K562 (cell line): ENCODE measurements around the gene ZNF516. TPM values are rescaled to one million over a fixed set of nuclear protein-coding genes. Genes with fewer than 3 reads are reported as not detected.

Experiments used
- ATAC-seq: fragments of 200-7000 bp; cut with Tn5 transposase; 3 replicates; pipeline ENCODE4 v1.9.1; 2020; ENCODE audit warnings: moderate library complexity
- BruUV-seq: library from RNA; stranded (reverse); fragments of 400-500 nt; replicated peaks from 2 replicates; lab custom pipeline; 2021; lab: Mats Ljungman, UMichigan
- CTCF ChIA-PET: fragments of 300-600 bp; formaldehyde crosslinking; extraction: SDS; loops from one replicate; lab custom pipeline; 2021; ENCODE audit warnings: low intra/inter-chr PET ratio; lab: Yijun Ruan, JAX
- POLR2A ChIA-PET: fragments of 300-600, 350-650 bp; sonication (Branson Sonifier 250); formaldehyde crosslinking; extraction: SDS; loops from one replicate; lab custom pipeline; 2021; ENCODE audit warnings: antibody characterized with exemption, inconsistent platforms; lab: Yijun Ruan, JAX
- DNase-seq, 4 experiments: peaks; one replicate each; pipeline versions ENCODE4 v3.0.0 to v3.0.0-alpha.2; 2011 to 2018; ENCODE audit warnings: low spot score in 3 of 4, mixed read lengths in 3 of 4; ENCODE audit errors: extremely low read depth in 1 of 4
- FAIRE-seq: peaks from 2 replicates; lab custom pipeline; 2011; peaks lifted over from hg19 to GRCh38; lab: Jason Lieb, UNC
- H2AFZ ChIP-seq: 2 replicates; pipeline ENCODE4 v1.6.0; 2011; ENCODE audit warnings: low read depth, low read length, control low read depth, inconsistent platforms
- H3K27ac ChIP-seq: fragments of 200-600 bp; 3 replicates; pipeline ENCODE4 v1.8.0; 2011; ENCODE audit warnings: low read depth, mild to moderate bottlenecking, control low read depth, inconsistent platforms, low read length, moderate library complexity, mixed read lengths; ENCODE audit errors: extremely low read depth
- H3K27me3 ChIP-seq, 2 experiments: fragments of 300-600 bp in 1 of 2; 2 replicates in 1 of 2; 3 replicates in 1 of 2; pipeline versions ENCODE4 v1.6.0 to v1.8.0; 2011; ENCODE audit warnings: inconsistent platforms in 2 of 2, low read length in 2 of 2, mild to moderate bottlenecking in 1 of 2, mixed read lengths in 1 of 2, moderate library complexity in 1 of 2; ENCODE audit not compliant: control insufficient read depth in 2 of 2, insufficient read depth in 2 of 2
- H3K36me3 ChIP-seq: fragments of 300-600 bp; 3 replicates; pipeline ENCODE4 v1.8.0; 2011; ENCODE audit warnings: mild to moderate bottlenecking, low read length, inconsistent platforms; ENCODE audit not compliant: control insufficient read depth, insufficient read depth
- H3K4me1 ChIP-seq, 2 experiments: fragments of 200-600 bp in 1 of 2; replicated peaks in 1 of 2; 2 replicates in 1 of 2; 3 replicates in 1 of 2; pipeline versions ENCODE4 v1.5.1 to v1.8.0; 2011; ENCODE audit warnings: inconsistent platforms in 2 of 2, low read length in 2 of 2, mild to moderate bottlenecking in 1 of 2, mixed read lengths in 1 of 2, moderate library complexity in 1 of 2; ENCODE audit not compliant: control insufficient read depth in 2 of 2, insufficient read depth in 2 of 2
- H3K4me2 ChIP-seq: 2 replicates; pipeline ENCODE4 v1.6.1; 2011; ENCODE audit warnings: low read length, control low read depth, inconsistent platforms, mixed read lengths; ENCODE audit not compliant: insufficient read depth
- H3K4me3 ChIP-seq: fragments of 200-600 bp; sonication (generic), shearing (Covaris generic); 2 replicates; pipeline ENCODE4 v1.5.1; 2016; ENCODE audit warnings: control low read depth, inconsistent platforms
- H3K79me2 ChIP-seq: fragments of 200-600 bp; 3 replicates; pipeline ENCODE4 v1.8.0; 2011; ENCODE audit warnings: low read length, inconsistent platforms; ENCODE audit not compliant: control insufficient read depth, insufficient read depth
- H3K9ac ChIP-seq, 2 experiments: 2 replicates each; pipeline versions ENCODE4 v1.6.0 to v1.6.1; 2011; ENCODE audit warnings: low read depth in 2 of 2, low read length in 2 of 2, control low read depth in 1 of 2, inconsistent platforms in 1 of 2, mild to moderate bottlenecking in 1 of 2, mixed read lengths in 1 of 2; ENCODE audit not compliant: insufficient read depth in 1 of 2
- H3K9me1 ChIP-seq: one replicate; pipeline ENCODE4 v1.6.0; 2011; ENCODE audit warnings: inconsistent platforms, mild to moderate bottlenecking, low read length, moderate library complexity; ENCODE audit not compliant: control insufficient read depth, insufficient read depth
- H3K9me3 ChIP-seq: replicated peaks from 2 replicates; pipeline ENCODE4 v1.5.1; 2011; ENCODE audit warnings: low read depth, low read length, inconsistent platforms; ENCODE audit not compliant: control insufficient read depth, insufficient read depth
- H4K20me1 ChIP-seq: replicated peaks from 2 replicates; pipeline ENCODE4 v1.6.1; 2011; ENCODE audit warnings: low read length, inconsistent platforms, mixed read lengths; ENCODE audit not compliant: control insufficient read depth, insufficient read depth
- CAMTA2 ChIP-seq: fragments of 250-450 bp; sonication (Bioruptor Pico); conservative IDR thresholded peaks from 2 replicates; pipeline ENCODE4 v1.5.1; 2022
- ELF4 ChIP-seq: fragments of 450-650 bp; formaldehyde crosslinking; IDR thresholded peaks from 2 replicates; pipeline ENCODE4 v1.4.0; 2022; ENCODE audit warnings: missing genetic modification characterization
- HDAC3 ChIP-seq: fragments of 450-650 bp; IDR thresholded peaks from 2 replicates; pipeline ENCODE4 v1.6.1; 2018; ENCODE audit warnings: borderline replicate concordance, mild to moderate bottlenecking, moderate library complexity; ENCODE audit not compliant: partially characterized antibody
- LCOR ChIP-seq: sonication (generic); formaldehyde crosslinking; IDR thresholded peaks from 2 replicates; pipeline ENCODE4 v1.8.0; 2022; ENCODE audit warnings: mild to moderate bottlenecking, missing genetic modification reagents
- MED1 ChIP-seq: sonication (generic); formaldehyde crosslinking; IDR thresholded peaks from 2 replicates; pipeline ENCODE4 v1.8.1; 2023; ENCODE audit warnings: missing genetic modification reagents, borderline replicate concordance
- NR2F6 ChIP-seq: fragments of 450-650 bp; formaldehyde crosslinking; IDR thresholded peaks from 2 replicates; pipeline ENCODE4 v1.4.0; 2020; ENCODE audit warnings: mild to moderate bottlenecking
- PML ChIP-seq: IDR thresholded peaks from 2 replicates; pipeline ENCODE4 v1.6.1; 2012; ENCODE audit warnings: low read length, inconsistent platforms
- POLR2A ChIP-seq: fragments of 450-650 bp; conservative IDR thresholded peaks from 2 replicates; pipeline ENCODE4 v1.6.1; 2016
- ZNF140 ChIP-seq: fragments of 250-450 bp; sonication (Bioruptor Pico); IDR thresholded peaks from 2 replicates; pipeline ENCODE4 v1.8.0; 2021; ENCODE audit warnings: moderate library complexity, mild to moderate bottlenecking, inconsistent platforms
- ZNF644 ChIP-seq: fragments of 200-800 bp; sonication (Bioruptor generic); IDR thresholded peaks from 2 replicates; pipeline ENCODE4 v1.6.1; 2016; ENCODE audit warnings: low read depth, missing genetic modification characterization, missing compliant biosample characterization
- WGBS: fragments of 100-300 bp; shearing (Covaris generic); methylation state at CpG from one replicate; pipeline ENCODE4 v1.1.6; 2016; ENCODE audit warnings: low coverage, mixed read lengths; ENCODE audit not compliant: insufficient coverage; ENCODE audit errors: missing lambda C conversion rate; 5-methylcytosine and 5-hydroxymethylcytosine counted together
- in situ Hi-C: fragments of 300-500 bp; cut with MboI; formaldehyde crosslinking; loops from 4 replicates; pipeline ENCODE4 v1.15.0; 2018; ENCODE audit warnings: inconsistent platforms, mixed read lengths
- intact Hi-C: fragments of 100-400 bp; cut with micrococcal nuclease; formaldehyde crosslinking; loops from 2 replicates; pipeline ENCODE4 v1.14.2; 2022
- polyA plus RNA-seq, 8 experiments: library from polyadenylated mRNA; depleted of rRNA in 4 of 8; stranded (reverse) in 5 of 8; unstranded in 3 of 8; fragments of >200 nt; fragmentation: Nextera tagmentation in 2 of 8; fragmentation: Illumina TruSeq in 1 of 8; extraction: Ambion mirVana in 2 of 8; extraction: Trizol in 1 of 8; gene quantifications; 2 replicates each; pipeline versions ENCODE4 v1.2.1 to v1.2.3, GENCODE V29; 2011 to 2014; ENCODE audit warnings: inconsistent platforms in 1 of 8, missing spikeins in 1 of 8
- total RNA-seq, 7 experiments: library from RNA; depleted of rRNA in 6 of 7; stranded (reverse); fragments of >200 nt in 6 of 7; fragmentation: Illumina TruSeq in 2 of 7; extraction: Trizol in 2 of 7; gene quantifications; 2 replicates each; pipeline versions ENCODE4 v1.2.1 to v1.2.3, GENCODE V29; 2011 to 2021; ENCODE audit warnings: low replicate concordance in 1 of 7
- TF ChIP-seq, protein P1 (sequence below): fragments of 450-650 bp; IDR thresholded peaks from 2 replicates; pipeline ENCODE4 v1.6.1; 2016; ENCODE audit warnings: mild to moderate bottlenecking, moderate library complexity

Gene ZNF516
- total and polyA plus RNA-seq, 9 of the 15 experiments (the other 6 are each of a cell fraction or from before 2014, with no cell fraction given): 0.04 to 0.20 (median 0.08) TPM; not detected in 3

DNA sequence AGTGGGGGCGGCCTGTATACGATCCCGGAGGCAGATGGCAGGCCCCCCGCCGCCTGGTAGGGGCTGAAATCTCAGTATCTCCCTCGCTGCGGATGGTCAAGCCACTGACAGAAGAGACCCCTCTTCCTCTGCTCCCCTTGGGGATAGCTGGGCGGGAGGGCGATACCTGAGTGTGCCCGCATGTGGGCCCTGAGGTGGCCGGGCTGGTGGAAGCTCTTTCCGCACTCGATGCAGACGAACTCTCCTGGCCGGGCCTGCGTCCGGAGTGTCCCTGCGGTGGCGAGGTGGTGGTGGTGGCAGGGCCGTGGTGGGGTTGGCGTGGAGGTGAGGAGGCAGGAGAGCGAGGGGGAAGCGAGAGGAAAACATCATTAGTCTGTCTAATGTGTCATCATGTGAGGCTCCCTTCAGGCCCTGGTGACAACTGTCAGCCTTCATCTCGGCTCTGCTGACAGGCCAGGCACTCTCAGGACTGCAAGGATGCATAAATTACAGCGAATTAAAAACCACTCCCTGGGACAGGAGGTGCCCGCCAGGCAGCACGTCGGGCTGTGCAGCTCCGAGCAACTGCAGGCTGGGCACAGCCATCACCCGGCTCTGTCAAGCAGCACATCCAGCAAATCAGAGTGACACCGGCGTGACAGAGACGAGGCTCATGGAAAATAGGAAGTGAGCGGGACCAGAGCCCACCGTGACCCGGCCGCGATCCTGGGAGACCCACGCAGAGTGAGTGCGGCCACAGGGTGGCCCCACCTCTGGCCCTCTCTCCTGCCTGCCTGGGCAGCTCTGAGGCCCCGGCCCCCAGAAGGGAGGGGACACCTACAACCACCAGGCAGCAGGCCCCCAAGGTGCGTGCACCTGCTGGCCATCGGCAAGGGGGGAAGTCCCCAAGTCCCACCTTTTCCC is 123.5 kb downstream of the ZNF516 start:
- intact Hi-C loops: no loop called here
- ATAC-seq (no peak), DNase-seq (no peak)
- TF ChIP-seq ELF4 (CRISPR knock-in tag) (no peak), PML (no peak), ZNF140 (CRISPR knock-in tag) (no peak), HDAC3 (no peak), NR2F6 (CRISPR knock-in tag) (no peak), ZNF644 (tag) (no peak), POLR2A (no peak), CAMTA2 (CRISPR knock-in tag) (no peak), LCOR (CRISPR knock-in tag) (no peak), MED1 (CRISPR knock-in tag) (no peak)
- TF ChIP-seq, protein P1, sequence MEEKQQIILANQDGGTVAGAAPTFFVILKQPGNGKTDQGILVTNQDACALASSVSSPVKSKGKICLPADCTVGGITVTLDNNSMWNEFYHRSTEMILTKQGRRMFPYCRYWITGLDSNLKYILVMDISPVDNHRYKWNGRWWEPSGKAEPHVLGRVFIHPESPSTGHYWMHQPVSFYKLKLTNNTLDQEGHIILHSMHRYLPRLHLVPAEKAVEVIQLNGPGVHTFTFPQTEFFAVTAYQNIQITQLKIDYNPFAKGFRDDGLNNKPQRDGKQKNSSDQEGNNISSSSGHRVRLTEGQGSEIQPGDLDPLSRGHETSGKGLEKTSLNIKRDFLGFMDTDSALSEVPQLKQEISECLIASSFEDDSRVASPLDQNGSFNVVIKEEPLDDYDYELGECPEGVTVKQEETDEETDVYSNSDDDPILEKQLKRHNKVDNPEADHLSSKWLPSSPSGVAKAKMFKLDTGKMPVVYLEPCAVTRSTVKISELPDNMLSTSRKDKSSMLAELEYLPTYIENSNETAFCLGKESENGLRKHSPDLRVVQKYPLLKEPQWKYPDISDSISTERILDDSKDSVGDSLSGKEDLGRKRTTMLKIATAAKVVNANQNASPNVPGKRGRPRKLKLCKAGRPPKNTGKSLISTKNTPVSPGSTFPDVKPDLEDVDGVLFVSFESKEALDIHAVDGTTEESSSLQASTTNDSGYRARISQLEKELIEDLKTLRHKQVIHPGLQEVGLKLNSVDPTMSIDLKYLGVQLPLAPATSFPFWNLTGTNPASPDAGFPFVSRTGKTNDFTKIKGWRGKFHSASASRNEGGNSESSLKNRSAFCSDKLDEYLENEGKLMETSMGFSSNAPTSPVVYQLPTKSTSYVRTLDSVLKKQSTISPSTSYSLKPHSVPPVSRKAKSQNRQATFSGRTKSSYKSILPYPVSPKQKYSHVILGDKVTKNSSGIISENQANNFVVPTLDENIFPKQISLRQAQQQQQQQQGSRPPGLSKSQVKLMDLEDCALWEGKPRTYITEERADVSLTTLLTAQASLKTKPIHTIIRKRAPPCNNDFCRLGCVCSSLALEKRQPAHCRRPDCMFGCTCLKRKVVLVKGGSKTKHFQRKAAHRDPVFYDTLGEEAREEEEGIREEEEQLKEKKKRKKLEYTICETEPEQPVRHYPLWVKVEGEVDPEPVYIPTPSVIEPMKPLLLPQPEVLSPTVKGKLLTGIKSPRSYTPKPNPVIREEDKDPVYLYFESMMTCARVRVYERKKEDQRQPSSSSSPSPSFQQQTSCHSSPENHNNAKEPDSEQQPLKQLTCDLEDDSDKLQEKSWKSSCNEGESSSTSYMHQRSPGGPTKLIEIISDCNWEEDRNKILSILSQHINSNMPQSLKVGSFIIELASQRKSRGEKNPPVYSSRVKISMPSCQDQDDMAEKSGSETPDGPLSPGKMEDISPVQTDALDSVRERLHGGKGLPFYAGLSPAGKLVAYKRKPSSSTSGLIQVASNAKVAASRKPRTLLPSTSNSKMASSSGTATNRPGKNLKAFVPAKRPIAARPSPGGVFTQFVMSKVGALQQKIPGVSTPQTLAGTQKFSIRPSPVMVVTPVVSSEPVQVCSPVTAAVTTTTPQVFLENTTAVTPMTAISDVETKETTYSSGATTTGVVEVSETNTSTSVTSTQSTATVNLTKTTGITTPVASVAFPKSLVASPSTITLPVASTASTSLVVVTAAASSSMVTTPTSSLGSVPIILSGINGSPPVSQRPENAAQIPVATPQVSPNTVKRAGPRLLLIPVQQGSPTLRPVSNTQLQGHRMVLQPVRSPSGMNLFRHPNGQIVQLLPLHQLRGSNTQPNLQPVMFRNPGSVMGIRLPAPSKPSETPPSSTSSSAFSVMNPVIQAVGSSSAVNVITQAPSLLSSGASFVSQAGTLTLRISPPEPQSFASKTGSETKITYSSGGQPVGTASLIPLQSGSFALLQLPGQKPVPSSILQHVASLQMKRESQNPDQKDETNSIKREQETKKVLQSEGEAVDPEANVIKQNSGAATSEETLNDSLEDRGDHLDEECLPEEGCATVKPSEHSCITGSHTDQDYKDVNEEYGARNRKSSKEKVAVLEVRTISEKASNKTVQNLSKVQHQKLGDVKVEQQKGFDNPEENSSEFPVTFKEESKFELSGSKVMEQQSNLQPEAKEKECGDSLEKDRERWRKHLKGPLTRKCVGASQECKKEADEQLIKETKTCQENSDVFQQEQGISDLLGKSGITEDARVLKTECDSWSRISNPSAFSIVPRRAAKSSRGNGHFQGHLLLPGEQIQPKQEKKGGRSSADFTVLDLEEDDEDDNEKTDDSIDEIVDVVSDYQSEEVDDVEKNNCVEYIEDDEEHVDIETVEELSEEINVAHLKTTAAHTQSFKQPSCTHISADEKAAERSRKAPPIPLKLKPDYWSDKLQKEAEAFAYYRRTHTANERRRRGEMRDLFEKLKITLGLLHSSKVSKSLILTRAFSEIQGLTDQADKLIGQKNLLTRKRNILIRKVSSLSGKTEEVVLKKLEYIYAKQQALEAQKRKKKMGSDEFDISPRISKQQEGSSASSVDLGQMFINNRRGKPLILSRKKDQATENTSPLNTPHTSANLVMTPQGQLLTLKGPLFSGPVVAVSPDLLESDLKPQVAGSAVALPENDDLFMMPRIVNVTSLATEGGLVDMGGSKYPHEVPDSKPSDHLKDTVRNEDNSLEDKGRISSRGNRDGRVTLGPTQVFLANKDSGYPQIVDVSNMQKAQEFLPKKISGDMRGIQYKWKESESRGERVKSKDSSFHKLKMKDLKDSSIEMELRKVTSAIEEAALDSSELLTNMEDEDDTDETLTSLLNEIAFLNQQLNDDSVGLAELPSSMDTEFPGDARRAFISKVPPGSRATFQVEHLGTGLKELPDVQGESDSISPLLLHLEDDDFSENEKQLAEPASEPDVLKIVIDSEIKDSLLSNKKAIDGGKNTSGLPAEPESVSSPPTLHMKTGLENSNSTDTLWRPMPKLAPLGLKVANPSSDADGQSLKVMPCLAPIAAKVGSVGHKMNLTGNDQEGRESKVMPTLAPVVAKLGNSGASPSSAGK: no peak

More for the DNA sequence above, 123.5 kb downstream of the ZNF516 start:
- H3K36me3 ChIP-seq: no peaks in the 10 kb centered on the region
- H3K9ac ChIP-seq: no peak overlapping the region
- no peak overlapping the region for H3K27ac ChIP-seq
- no peak overlapping the region for H3K4me2 ChIP-seq
- no peaks in the 10 kb centered on the region for H3K4me1 ChIP-seq
- CTCF ChIA-PET: no interaction called here
- no peaks in the 10 kb centered on the region for H4K20me1 ChIP-seq
- H3K4me3 ChIP-seq: no peak overlapping the region
- H3K27me3 ChIP-seq: peaks cover 2 to 26% of the 10 kb centered on the region in 2 experiments; a peak in 3 of 5 replicates
- no peak overlapping the region for H2AFZ ChIP-seq
- POLR2A ChIA-PET: no interaction called here
- H3K9me3 ChIP-seq: no peaks in the 10 kb centered on the region
- WGBS: under 1% methylated on average over 22 of the region's 43 CpGs
- FAIRE-seq: no peak
- H3K79me2 ChIP-seq: no peaks in the 10 kb centered on the region
- in situ Hi-C loops: loop anchor here (25.0 kb wide), 2 partner anchors 1709 to 2009 kb away; no protein-coding TSS in a partner anchor
- H3K9me1 ChIP-seq: no peaks in the 10 kb centered on the region
- BruUV-seq: no TSS peak
